Measurements from ENCODE around the gene TSPAN2.

DNA sequence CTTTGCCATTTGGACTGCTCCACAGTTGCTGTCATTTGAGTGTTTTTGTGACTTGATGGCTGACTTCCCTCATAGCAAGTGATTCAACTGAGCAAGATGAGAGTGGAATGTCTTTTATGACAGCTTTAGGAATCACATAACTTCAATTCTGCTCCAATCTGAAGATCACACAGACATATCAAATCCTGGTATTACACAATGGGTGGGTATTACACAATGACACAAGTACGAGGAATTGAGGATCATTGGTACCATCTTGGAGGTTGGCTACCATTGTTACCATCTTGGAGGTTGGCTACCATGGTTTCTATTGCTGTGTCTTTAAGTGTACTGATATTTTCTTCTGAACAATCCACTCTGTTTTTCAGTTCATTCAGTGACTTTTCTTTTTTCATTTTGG, 68.2 kb downstream of the TSPAN2 start:
- TF ChIP-seq CTCF (conservative IDR thresholded peaks at IDR 0.05; ENCODE audit: low read length) = no peak
- TF ChIP-seq EZH2phosphoT487 (IDR thresholded peaks at IDR 0.05; ENCODE audit: borderline replicate concordance, low read depth, low read length) = no peak

Measured in OCI-LY7 (cell line).